HAP-1 (cell line): Measurements from ENCODE around the gene RXRA.

Experiments used
- DNase-seq, 2 experiments: peaks; one replicate each; pipeline ENCODE4 v3.0.0-alpha.2; 2016 to 2020; ENCODE audit warnings: low spot score in 2 of 2
- H3K27me3 ChIP-seq: fragments of 250-450 bp; sonication (Bioruptor Pico); 2 replicates; pipeline ENCODE4 v1.5.1; 2020; ENCODE audit warnings: low read depth, mild to moderate bottlenecking, moderate library complexity
- H3K36me3 ChIP-seq: fragments of 250-450 bp; sonication (Bioruptor Pico); replicated peaks from 2 replicates; pipeline ENCODE4 v1.5.1; 2020; ENCODE audit warnings: mild to moderate bottlenecking
- H3K4me1 ChIP-seq: fragments of 250-450 bp; sonication (Bioruptor Pico); 2 replicates; pipeline ENCODE4 v1.5.1; 2020; ENCODE audit warnings: mild to moderate bottlenecking
- H3K4me3 ChIP-seq: fragments of 250-450 bp; sonication (Bioruptor Pico); 2 replicates; pipeline ENCODE4 v1.5.1; 2020; ENCODE audit warnings: mild to moderate bottlenecking, moderate library complexity
- H3K9me3 ChIP-seq: fragments of 250-450 bp; sonication (Bioruptor Pico); 2 replicates; pipeline ENCODE4 v1.5.1; 2020; ENCODE audit warnings: mild to moderate bottlenecking, moderate library complexity
- in situ Hi-C: fragments of 300-500 bp; cut with MboI; formaldehyde crosslinking; loops from 3 replicates; pipeline ENCODE4 v1.14.3; 2020; ENCODE audit warnings: low sequenced_read_pairs, inconsistent platforms, mixed read lengths

The RXRA gene

DNA sequence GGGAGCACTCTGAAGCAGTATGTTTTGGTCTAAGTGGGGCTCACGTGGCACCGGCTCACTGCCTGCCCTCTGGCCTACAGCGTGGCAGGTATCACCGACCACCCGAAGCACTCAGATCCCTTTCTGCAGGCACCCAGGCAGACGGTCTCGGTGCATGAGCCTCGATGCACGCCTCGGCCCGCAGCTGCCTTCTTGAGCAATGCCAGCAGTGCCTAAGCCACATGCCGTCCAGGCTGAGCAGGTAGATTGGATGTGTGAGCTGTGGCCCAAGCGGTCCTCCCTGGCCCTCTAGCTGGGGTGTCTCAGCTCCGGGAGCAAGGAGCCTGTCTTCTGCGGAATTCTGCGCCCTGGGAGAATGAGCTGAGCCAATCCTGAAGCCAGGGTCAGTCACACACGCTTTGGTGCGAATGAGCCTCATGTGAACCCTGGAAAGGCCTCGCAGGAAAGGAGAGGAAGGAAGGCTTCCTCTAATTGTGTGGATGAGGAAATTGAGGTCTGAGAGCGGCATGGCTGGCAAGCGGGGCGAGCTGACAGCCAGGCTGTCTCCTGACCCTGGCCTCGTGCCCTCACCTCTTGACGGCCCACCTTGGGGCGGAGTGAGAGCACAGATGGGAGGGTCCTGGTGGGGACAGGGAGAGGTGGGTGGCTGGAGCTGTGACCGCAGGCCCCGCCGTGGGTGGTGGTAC is 14.4 kb downstream of the RXRA start:
- no peaks in the 10 kb centered on the region for H3K4me1 ChIP-seq
- in situ Hi-C loops = no loop called here
- no peak for DNase-seq
- H3K36me3 ChIP-seq = no peaks in the 10 kb centered on the region
- H3K4me3 ChIP-seq = no peak overlapping the region
- no peaks in the 10 kb centered on the region for H3K9me3 ChIP-seq
- H3K27me3 ChIP-seq = no peaks in the 10 kb centered on the region

DNA sequence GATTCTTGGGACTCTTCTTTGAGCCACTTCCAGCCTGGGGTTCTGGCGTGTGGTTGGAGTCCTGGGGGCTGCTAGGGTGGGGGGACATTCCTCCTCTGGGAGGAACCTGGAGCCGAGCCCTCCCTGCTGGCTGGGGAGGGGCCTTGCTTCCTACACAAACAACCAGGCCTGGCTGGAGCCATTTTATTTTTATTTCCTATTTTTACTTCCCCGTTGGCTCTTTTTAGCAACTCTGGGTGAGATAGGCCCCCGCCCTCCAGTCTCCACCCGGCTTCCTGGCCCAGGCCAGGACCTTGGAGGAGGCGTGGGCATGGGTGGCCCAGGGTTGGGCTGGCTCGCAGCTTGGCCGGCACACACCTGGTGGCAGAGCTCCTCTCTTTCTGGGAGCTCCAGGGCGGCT is 15.1 kb downstream of the RXRA start:
- DNase-seq = no peak
- in situ Hi-C loops = no loop called here
- H3K4me1 ChIP-seq = no peaks in the 10 kb centered on the region

DNA sequence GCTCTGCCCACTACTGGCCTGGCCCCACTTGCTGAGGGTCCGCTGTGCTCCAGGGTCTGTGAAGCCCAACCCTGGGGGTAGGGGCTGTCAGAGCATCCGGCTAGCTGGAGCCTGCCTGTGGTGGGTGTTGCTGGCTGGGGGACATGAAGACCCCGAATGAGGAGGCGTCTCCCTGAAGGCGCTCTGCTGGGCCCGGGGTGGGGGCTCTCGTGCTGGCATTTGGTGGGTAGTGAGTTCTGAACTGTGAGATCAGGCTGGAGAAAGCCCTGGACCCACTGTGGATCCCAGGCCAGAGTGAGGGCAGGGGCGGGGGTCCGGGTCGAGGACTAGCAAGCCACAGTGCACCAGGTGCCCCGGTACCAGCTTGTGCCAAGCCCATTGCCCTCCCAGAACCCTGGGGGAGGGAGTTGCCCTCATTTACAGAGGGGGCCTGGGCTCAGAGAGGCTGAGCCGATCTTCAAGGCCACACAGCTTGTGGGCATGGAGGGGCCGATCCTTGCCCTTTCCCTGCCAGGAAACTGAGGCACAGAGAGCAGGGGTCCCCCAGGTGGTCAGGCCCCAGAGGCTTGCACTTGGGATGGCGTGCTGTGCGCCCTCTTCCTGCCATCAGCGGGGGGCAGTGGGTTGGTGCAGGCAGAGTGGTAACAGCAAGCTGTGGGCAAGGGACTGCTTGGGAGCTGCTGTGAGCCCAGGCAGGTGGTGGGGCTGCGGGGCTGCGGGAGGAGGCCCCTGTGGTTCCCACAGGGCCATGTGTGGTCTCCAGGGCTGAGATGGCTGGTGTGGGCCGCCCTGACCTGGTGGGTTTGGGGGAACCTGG is 15.9 kb downstream of the RXRA start:
- no peaks in the 10 kb centered on the region for H3K9me3 ChIP-seq
- DNase-seq = no peak
- H3K27me3 ChIP-seq = no peaks in the 10 kb centered on the region
- no peaks in the 10 kb centered on the region for H3K4me1 ChIP-seq
- H3K4me3 ChIP-seq = no peak overlapping the region
- in situ Hi-C loops = no loop called here
- no peaks in the 10 kb centered on the region for H3K36me3 ChIP-seq

More for the DNA sequence above, 15.1 kb downstream of the RXRA start:
- Histone ChIP-seq H3K4me3 (no peak overlapping the region), H3K27me3 (no peaks in the 10 kb centered on the region), H3K9me3 (no peaks in the 10 kb centered on the region), H3K36me3 (no peaks in the 10 kb centered on the region)

DNA sequence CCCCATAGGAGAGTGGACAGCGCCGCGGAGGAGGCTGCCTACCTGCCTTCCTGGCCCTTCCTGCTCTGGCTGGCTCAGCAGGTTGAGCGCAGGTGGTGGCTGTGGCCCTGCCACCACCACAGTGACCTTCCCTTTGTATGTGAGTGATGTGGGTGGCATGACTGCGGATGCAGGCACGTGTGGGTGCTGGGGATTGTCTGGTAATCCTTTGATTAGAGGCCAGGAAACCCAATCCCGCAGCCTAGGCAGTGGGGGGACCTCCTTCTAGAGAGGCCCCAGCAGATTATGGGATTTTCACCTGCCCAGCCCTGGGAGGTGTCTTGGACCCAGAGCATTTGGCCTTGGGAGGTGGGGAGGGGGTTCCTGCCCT is 16.5 kb downstream of the RXRA start:
- no peak overlapping the region for H3K4me3 ChIP-seq
- no peaks in the 10 kb centered on the region for H3K36me3 ChIP-seq
- H3K4me1 ChIP-seq = no peaks in the 10 kb centered on the region
- no peak for DNase-seq
- in situ Hi-C loops = no loop called here
- H3K27me3 ChIP-seq = no peaks in the 10 kb centered on the region
- no peaks in the 10 kb centered on the region for H3K9me3 ChIP-seq

DNA sequence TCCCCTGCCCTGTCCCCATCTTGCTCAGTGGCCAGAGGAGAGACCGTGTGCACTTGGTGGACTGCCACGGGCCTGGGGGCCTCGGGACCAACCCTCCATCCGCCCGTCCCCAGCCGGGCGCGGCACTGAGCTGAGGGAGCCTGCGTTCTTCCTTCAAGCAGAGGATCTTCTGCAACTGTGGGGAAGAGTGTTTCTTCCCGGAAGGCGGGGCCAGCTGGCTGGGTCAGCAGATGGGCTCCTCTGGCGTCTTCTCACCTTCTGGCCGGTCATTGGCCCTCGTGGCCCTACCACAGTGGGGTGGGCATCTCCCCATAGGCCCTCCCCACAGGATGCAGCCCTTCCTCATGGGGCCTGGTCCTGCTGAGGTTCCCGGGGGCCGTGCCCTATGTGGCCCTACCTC is 17.4 kb downstream of the RXRA start:
- no peaks in the 10 kb centered on the region for H3K4me1 ChIP-seq
- no peak overlapping the region for H3K4me3 ChIP-seq
- no peaks in the 10 kb centered on the region for H3K27me3 ChIP-seq
- no peak for DNase-seq
- no peaks in the 10 kb centered on the region for H3K9me3 ChIP-seq
- no peaks in the 10 kb centered on the region for H3K36me3 ChIP-seq
- in situ Hi-C loops = no loop called here

DNA sequence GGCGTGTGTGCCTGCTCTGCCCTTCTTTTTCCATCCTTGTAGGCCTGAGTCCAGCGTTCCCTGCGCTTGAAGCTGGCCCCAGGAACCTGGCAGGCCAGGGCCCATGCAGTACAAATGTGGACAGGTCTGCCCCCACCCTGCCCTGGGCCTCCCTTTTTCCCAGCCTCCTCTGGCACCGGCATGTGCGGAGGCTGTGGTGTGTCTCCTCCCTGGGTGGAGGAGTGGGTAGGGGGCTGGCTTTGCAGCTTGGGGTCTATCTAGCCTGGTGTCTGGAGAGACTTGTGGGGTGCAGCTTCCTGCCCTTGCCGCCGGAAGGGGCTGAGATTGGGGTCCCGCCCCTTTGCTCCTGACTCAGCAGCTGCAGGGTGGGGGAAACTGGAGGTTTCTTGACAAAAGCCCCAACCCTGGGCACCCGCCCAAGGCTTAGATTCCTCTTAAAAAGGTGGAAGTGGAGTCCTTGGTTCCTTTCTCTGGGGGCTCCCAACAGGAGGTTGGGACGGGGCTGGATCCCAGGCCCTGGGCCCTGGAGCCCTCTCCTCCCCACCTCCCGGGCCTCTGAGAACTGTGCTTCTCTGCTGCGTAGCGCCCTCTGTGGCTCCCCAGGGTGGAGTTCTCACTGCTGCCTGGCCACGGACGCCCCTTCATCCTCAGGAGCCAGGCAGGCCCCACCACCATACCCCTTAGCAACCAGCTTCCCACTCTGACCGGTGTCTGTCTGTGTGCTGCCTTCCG is 18.0 kb downstream of the RXRA start:
- in situ Hi-C loops = no loop called here

DNA sequence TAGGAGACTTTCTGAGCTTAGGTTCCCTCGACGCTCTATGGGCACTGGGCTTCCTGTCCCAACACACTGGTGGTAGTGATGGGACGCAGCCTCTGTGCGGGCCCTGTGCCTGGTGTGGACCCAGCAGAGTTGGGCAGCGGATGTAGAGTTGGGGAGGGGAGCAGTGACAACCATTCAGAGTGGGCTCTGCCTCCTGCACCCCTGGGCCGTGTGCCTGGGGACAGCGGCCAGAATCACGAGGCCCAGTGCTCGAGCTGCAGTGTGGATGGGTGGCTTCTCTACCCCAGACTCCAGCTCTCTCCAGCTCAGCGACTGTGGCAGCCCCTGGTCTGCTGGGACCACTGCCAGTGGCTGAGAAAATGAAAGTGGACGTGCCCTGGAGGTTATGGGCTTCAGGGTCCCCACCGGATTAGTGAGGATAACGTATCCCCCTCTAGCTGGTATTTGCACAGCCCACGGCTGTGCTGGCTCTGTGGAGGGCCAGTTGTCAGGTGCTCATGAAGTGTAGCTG is 18.6 kb downstream of the RXRA start:
- Histone ChIP-seq H3K27me3 (no peaks in the 10 kb centered on the region), H3K4me3 (no peak overlapping the region), H3K4me1 (no peaks in the 10 kb centered on the region), H3K36me3 (no peaks in the 10 kb centered on the region), H3K9me3 (no peaks in the 10 kb centered on the region)
- DNase-seq = no peak
- in situ Hi-C loops = no loop called here

More for the DNA sequence above, 18.0 kb downstream of the RXRA start:
- Histone ChIP-seq H3K4me3 (no peak overlapping the region), H3K36me3 (no peaks in the 10 kb centered on the region), H3K4me1 (no peaks in the 10 kb centered on the region), H3K9me3 (no peaks in the 10 kb centered on the region), H3K27me3 (no peaks in the 10 kb centered on the region)
- DNase-seq = no peak

DNA sequence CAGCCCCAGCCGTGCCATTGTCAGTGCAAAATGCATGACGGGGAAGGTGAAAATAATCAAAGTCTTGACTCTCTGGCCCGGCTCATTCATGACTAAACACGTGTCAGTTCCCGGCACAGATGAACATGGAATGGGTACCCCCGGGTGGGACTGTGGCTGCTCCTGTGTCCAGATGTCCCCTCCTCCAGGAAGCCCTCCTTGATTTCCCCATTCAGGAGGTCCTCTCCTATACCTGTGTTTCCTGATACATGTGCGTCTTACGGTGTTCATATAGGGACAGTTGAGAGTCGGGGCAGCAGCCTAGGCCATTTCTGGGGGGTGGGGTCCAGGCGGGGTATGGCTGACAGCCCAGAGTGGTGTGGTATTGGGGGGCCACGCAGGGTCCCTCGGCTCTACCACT is 19.5 kb downstream of the RXRA start:
- no peaks in the 10 kb centered on the region for H3K27me3 ChIP-seq
- in situ Hi-C loops = no loop called here

DNA sequence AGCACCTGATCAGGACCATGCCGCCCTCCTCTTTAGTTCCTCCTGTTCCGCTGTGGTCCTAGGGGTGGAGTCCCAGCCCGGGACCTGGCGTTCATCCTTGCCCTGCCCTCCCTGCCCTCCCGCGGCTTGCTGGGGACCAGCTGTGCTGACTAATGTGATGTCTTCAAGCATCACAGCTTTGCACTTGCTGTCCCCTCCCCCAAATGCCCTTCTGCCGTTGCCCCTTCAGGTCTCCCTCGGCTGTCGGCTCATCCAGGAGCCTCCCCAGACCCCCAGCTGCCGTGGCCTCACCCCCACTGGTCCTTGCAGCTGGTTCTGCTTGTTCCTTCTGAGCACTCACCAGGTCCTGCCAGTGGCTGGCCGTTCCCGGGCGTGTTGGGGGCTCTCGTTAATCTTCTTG is 19.9 kb downstream of the RXRA start:
- H3K27me3 ChIP-seq = no peaks in the 10 kb centered on the region
- no peaks in the 10 kb centered on the region for H3K4me1 ChIP-seq
- no peaks in the 10 kb centered on the region for H3K9me3 ChIP-seq
- DNase-seq = no peak
- H3K36me3 ChIP-seq = no peaks in the 10 kb centered on the region
- H3K4me3 ChIP-seq = no peak overlapping the region
- in situ Hi-C loops = no loop called here

More for the DNA sequence above, 19.5 kb downstream of the RXRA start:
- H3K36me3 ChIP-seq = no peaks in the 10 kb centered on the region
- no peaks in the 10 kb centered on the region for H3K4me1 ChIP-seq
- H3K4me3 ChIP-seq = no peak overlapping the region
- no peaks in the 10 kb centered on the region for H3K9me3 ChIP-seq
- no peak for DNase-seq

DNA sequence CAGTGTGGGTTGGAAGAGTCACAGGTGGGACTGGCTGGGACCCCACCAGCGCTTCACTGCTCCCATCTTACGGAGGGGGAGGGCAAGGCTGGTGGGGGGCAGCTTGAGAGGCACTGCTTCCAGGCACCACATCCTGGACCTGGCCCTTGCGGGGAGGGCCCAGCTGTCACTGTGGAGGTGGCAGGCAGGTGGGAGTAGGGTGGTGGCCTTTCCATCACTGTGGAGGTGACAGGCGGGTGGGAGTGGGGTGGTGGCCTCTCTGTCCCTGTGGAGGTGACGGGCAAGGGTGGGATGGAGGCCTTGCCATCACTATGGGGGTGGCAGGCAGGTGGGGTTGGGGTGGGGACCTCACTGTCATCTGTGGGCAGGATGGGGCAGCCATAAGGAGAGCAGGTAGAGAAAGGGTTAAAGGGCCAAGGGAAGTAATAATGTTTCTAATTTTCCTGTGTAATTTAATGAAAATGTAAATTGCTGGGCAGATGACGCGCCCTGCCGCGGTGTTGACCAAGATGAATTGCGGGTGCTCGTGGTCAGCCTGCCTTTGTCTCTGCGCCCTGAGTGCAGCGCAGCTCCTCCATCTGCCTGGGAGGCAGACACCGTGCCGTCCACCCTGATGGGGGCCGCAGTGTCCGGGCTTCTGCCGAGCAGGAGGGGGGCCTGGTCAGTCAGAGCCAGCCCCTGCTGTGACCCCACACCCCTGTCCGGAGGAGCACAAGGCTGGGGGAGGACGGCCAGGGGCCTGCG is 20.8 kb downstream of the RXRA start:
- in situ Hi-C loops = no loop called here
- Histone ChIP-seq H3K4me1 (no peaks in the 10 kb centered on the region), H3K9me3 (no peaks in the 10 kb centered on the region), H3K36me3 (no peaks in the 10 kb centered on the region), H3K27me3 (no peaks in the 10 kb centered on the region), H3K4me3 (no peak overlapping the region)
- no peak for DNase-seq

DNA sequence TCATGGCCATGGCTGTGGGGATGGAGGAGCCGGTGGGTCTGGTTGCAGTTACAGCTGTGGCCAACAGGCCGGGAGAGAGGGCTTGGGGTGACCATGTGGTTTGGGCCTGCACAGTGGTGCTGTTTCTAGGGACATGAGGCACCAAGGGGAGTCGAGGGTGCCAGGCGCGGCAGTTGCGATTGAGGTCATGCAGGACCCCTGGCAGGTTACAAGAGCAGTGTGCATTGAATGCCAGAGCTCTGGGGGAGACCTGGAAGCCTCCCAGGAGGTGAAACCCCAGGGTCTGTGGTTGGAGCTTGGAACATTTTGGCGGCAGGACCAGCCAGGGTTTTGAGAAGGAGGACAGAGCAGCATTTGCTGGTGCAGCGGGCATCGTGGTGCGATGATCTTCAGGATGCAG is 21.7 kb downstream of the RXRA start:
- Histone ChIP-seq H3K9me3 (no peaks in the 10 kb centered on the region), H3K27me3 (no peaks in the 10 kb centered on the region), H3K4me1 (no peaks in the 10 kb centered on the region), H3K36me3 (no peaks in the 10 kb centered on the region), H3K4me3 (no peak overlapping the region)
- no peak for DNase-seq
- in situ Hi-C loops = no loop called here

DNA sequence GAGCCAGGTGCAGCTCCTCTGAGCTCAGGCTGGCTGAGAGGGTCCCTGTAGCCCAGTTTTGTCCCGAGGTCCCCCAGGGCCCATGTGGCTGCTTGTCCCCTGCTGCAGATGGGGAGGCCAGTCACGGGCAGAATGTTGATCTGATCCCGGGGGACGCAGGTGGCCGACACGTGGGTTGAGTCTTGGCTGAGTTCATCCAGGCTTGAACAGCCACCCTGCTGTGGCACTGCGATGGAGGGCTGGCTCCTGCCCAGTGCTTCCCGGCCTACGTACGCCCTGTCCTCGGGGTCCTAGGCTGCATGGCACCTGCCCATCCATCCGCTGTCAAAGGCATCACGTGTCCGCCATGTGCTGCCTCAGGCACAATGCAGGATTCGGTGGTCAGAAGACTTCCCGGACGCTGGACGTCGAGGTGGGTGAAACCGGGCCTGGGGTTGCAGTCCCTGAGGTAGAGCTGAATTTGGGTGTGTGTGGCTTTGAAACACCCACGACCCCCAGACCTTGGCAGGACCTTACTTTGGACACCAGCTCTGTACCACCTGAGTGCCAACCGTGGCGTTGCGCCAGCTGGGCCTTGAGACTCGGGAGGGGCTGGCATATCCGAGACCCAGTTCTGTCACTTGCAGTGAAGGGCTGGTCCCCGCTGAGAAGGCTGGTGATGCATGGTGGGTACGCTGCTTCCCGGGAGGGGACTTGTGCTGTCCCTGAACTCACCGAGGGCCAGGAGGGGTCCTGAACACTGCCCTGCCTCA is 22.3 kb downstream of the RXRA start:
- no peak overlapping the region for H3K4me3 ChIP-seq
- H3K36me3 ChIP-seq = no peaks in the 10 kb centered on the region
- H3K27me3 ChIP-seq = no peaks in the 10 kb centered on the region
- no peaks in the 10 kb centered on the region for H3K9me3 ChIP-seq
- no peak for DNase-seq
- in situ Hi-C loops = no loop called here
- no peaks in the 10 kb centered on the region for H3K4me1 ChIP-seq

DNA sequence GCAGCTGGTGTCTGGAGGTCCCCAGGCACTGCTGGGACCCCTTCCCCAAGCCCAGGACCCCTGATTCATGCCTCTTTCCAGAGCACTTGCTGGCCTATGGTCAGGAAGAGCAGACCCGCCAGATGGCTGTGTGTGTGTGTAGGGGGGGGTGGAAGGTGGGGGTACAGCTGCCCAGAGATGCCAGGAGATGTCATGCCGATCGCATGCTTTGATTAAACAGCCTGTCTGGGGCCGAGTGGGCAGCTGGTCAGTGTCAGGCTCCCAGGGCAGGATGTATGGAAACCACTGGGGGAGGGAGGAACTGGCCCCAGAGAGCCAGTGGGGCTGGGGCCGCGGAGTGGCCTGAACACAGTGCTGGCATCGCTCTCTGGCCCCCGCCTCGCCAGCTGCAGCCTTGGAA is 23.7 kb downstream of the RXRA start:
- Histone ChIP-seq H3K4me1 (no peaks in the 10 kb centered on the region), H3K36me3 (no peaks in the 10 kb centered on the region), H3K9me3 (no peaks in the 10 kb centered on the region), H3K4me3 (no peak overlapping the region), H3K27me3 (no peaks in the 10 kb centered on the region)
- DNase-seq = no peak
- in situ Hi-C loops = no loop called here
